ENCODE measurements around the gene NRCAM. TPM values are rescaled to one million over a fixed set of nuclear protein-coding genes. Genes with fewer than 3 reads are reported as not detected.

Gene NRCAM
- total and polyA plus RNA-seq, 10 of the 15 experiments (the other 5 are each of a cell fraction or from before 2014, with no cell fraction given), result 0.30 to 2.0 (median 1.0) TPM

DNA sequence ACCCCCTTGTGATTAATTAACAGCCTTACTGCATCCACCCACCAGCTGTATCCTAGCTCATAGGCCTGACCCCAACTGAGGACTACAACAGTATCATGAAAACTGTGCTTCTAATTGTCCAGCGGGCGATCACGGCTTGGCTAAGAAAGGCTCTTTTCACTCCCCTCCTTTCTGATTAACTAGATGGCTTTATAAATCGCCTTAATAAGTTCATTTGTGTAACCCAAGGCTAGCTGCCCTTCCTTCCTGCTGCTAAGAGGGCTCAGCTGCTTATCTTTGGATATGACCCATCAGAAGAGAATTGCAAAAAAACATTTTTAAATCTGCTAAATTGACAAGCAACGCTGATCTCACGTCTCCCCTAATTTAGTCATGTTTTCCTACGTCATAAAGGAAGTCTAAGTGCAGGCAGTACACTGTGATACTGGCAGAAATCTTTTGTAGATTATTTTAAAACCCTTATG lies 163.1 kb downstream of the NRCAM start:
- CTCF ChIA-PET, result interaction anchor here (0.9 to 1.1 kb wide), 4 partner anchors 15 to 168 kb away, joined by 3 to 5 read pairs (median 3); no protein-coding TSS in a partner anchor
- no TSS peak for BruUV-seq (replicated peaks)
- intact Hi-C loops (cut with micrococcal nuclease; ENCODE audit: unreplicated experiment), result loop anchor here (10.0 kb wide), 1 partner anchor 58 kb away; no protein-coding TSS in a partner anchor

More for the DNA sequence above, 163.1 kb downstream of the NRCAM start:
- Histone ChIP-seq H3K79me2 (ENCODE audit: control insufficient read depth, insufficient read depth, low read length) (no peaks in the 10 kb centered on the region), H3K9me3 (replicated peaks; ENCODE audit: control insufficient read depth, insufficient read depth, low read length) (no peaks in the 10 kb centered on the region), H3K36me3 (ENCODE audit: control insufficient read depth in 2 of 2, insufficient read depth in 2 of 2, low read length in 1 of 2) (no peaks in the 10 kb centered on the region), H2AFZ (ENCODE audit: control insufficient read depth, low read depth, low read length) (no peak overlapping the region), H3K4me2 (ENCODE audit: control insufficient read depth, insufficient read depth) (no peak overlapping the region), H3K4me3 (no peak overlapping the region), H3K27me3 (replicated peaks in 1 of 2; ENCODE audit: control insufficient read depth in 2 of 2, insufficient read depth in 2 of 2, low read length in 1 of 2) (no peaks in the 10 kb centered on the region), H3K9ac (ENCODE audit: control insufficient read depth, insufficient read depth, low read length) (no peak overlapping the region), H3K4me1 (ENCODE audit: control insufficient read depth, insufficient read depth, low read length) (peaks cover 7% of the 10 kb centered on the region), H4K20me1 (ENCODE audit: control insufficient read depth, insufficient read depth) (no peaks in the 10 kb centered on the region), H3K27ac (ENCODE audit: control insufficient read depth, insufficient read depth) (no peak overlapping the region)
- TF ChIP-seq, protein P1, sequence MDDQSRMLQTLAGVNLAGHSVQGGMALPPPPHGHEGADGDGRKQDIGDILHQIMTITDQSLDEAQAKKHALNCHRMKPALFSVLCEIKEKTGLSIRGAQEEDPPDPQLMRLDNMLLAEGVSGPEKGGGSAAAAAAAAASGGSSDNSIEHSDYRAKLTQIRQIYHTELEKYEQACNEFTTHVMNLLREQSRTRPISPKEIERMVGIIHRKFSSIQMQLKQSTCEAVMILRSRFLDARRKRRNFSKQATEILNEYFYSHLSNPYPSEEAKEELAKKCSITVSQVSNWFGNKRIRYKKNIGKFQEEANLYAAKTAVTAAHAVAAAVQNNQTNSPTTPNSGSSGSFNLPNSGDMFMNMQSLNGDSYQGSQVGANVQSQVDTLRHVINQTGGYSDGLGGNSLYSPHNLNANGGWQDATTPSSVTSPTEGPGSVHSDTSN (IDR thresholded peaks at IDR 0.05; ENCODE audit: insufficient replicate concordance, low read depth, low read length), result no peak
- TF ChIP-seq, protein P2, sequence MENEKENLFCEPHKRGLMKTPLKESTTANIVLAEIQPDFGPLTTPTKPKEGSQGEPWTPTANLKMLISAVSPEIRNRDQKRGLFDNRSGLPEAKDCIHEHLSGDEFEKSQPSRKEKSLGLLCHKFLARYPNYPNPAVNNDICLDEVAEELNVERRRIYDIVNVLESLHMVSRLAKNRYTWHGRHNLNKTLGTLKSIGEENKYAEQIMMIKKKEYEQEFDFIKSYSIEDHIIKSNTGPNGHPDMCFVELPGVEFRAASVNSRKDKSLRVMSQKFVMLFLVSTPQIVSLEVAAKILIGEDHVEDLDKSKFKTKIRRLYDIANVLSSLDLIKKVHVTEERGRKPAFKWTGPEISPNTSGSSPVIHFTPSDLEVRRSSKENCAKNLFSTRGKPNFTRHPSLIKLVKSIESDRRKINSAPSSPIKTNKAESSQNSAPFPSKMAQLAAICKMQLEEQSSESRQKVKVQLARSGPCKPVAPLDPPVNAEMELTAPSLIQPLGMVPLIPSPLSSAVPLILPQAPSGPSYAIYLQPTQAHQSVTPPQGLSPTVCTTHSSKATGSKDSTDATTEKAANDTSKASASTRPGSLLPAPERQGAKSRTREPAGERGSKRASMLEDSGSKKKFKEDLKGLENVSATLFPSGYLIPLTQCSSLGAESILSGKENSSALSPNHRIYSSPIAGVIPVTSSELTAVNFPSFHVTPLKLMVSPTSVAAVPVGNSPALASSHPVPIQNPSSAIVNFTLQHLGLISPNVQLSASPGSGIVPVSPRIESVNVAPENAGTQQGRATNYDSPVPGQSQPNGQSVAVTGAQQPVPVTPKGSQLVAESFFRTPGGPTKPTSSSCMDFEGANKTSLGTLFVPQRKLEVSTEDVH (IDR thresholded peaks at IDR 0.05; ENCODE audit: low read depth, partially characterized antibody), result no peak
- TF ChIP-seq IRF4 (IDR thresholded peaks at IDR 0.05; ENCODE audit: low read depth, low read length) (no peak), HCFC1 (IDR thresholded peaks at IDR 0.05; ENCODE audit: low read length) (no peak), POLR2AphosphoS2 (IDR thresholded peaks at IDR 0.05; ENCODE audit: low read depth, low read length) (no peak), NRF1 (conservative IDR thresholded peaks at IDR 0.05; ENCODE audit: low read depth, low read length) (no peak), TCF3 (IDR thresholded peaks at IDR 0.05; ENCODE audit: borderline replicate concordance, insufficient read depth, low read depth, low read length) (no peak), BCL11A (IDR thresholded peaks at IDR 0.05; ENCODE audit: low read depth, low read length) (no peak), TCF12 (IDR thresholded peaks at IDR 0.05; ENCODE audit: low read depth, low read length) (no peak), CBFB (IDR thresholded peaks at IDR 0.05; ENCODE audit: low read depth) (no peak), NFIC (IDR thresholded peaks at IDR 0.05; ENCODE audit: low read depth, low read length) (no peak)
- TF ChIP-seq, protein P3, sequence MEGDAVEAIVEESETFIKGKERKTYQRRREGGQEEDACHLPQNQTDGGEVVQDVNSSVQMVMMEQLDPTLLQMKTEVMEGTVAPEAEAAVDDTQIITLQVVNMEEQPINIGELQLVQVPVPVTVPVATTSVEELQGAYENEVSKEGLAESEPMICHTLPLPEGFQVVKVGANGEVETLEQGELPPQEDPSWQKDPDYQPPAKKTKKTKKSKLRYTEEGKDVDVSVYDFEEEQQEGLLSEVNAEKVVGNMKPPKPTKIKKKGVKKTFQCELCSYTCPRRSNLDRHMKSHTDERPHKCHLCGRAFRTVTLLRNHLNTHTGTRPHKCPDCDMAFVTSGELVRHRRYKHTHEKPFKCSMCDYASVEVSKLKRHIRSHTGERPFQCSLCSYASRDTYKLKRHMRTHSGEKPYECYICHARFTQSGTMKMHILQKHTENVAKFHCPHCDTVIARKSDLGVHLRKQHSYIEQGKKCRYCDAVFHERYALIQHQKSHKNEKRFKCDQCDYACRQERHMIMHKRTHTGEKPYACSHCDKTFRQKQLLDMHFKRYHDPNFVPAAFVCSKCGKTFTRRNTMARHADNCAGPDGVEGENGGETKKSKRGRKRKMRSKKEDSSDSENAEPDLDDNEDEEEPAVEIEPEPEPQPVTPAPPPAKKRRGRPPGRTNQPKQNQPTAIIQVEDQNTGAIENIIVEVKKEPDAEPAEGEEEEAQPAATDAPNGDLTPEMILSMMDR (IDR thresholded peaks at IDR 0.05 in 2 of 3, conservative IDR thresholded peaks at IDR 0.05 in 1 of 3; ENCODE audit: control insufficient read depth in 2 of 3, extremely low read depth in 1 of 3, insufficient read depth in 1 of 3, low read depth in 3 of 3, low read length in 3 of 3), result no peak
- ChIA-PET RAD21 (ENCODE audit: unreplicated experiment) (no interaction called here), POLR2A (no interaction called here), SMC1A (ENCODE audit: uncharacterized antibody, unreplicated experiment) (interaction anchor here (0.7 to 1.3 kb wide), 5 partner anchors 9 to 119 kb away, joined by 3 to 4 read pairs (median 3); no protein-coding TSS in a partner anchor)
- 71% methylated on average over 7 of the region's 7 CpGs for WGBS (ENCODE audit: insufficient coverage, insufficient replicate concordance, low lambda C conversion rate, missing lambda C conversion rate)
- in situ Hi-C loops (cut with MboI), result no loop called here
- no peak for FAIRE-seq
- DNase-seq (ENCODE audit: low read depth, low spot score), result no peak
- ATAC-seq, result no peak
